ENCODE data around the gene PHKB.

Gene PHKB

GRCh38 chr16:47568351-47568750 lies 107.2 kb downstream of the PHKB start:
- no peak for TF ChIP-seq POLR2AphosphoS5 (IDR thresholded peaks at IDR 0.05; ENCODE audit: low read depth, low read length)
- no peak for TF ChIP-seq REST (IDR thresholded peaks at IDR 0.05; ENCODE audit: insufficient read depth in 1 of 2, low read depth in 2 of 2, low read length in 2 of 2)
- TF ChIP-seq TAF1 (IDR thresholded peaks at IDR 0.05; ENCODE audit: borderline replicate concordance, insufficient read depth, low read length): no peak
- TF ChIP-seq FOXP2 (optimal IDR thresholded peaks at IDR 0.05; ENCODE audit: borderline replicate concordance, extremely low read depth, extremely low read length, insufficient read depth): no peak

DNA sequence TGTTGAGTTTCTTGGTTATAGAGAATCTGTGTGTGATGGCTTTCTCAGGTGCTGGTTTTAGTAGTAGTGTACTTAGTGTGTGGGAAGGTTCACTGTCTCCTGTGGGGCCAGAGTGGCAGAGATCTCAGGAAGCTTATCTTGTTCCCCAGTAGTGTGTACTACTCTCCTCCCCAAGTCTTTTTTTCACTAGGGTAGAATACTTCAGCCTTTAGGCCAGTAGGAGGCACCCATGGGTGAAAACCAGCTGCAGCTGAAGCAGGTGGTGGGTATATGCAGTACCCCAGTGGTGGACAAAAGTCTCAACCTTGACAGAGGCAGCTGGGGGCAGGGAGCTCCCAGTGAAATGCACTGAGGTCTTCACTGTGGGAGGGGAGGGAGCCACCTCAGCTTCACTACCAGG lies 109.9 kb downstream of the PHKB start:
- TF ChIP-seq TAF1 (IDR thresholded peaks at IDR 0.05; ENCODE audit: borderline replicate concordance, insufficient read depth, low read length) (no peak), SIN3A (IDR thresholded peaks at IDR 0.05; ENCODE audit: borderline replicate concordance, insufficient read depth, low read length) (no peak), POLR2AphosphoS5 (IDR thresholded peaks at IDR 0.05; ENCODE audit: low read depth, low read length) (no peak), FOXP2 (optimal IDR thresholded peaks at IDR 0.05; ENCODE audit: borderline replicate concordance, extremely low read depth, extremely low read length, insufficient read depth) (no peak), REST (IDR thresholded peaks at IDR 0.05; ENCODE audit: insufficient read depth in 1 of 2, low read depth in 2 of 2, low read length in 2 of 2) (no peak)

DNA sequence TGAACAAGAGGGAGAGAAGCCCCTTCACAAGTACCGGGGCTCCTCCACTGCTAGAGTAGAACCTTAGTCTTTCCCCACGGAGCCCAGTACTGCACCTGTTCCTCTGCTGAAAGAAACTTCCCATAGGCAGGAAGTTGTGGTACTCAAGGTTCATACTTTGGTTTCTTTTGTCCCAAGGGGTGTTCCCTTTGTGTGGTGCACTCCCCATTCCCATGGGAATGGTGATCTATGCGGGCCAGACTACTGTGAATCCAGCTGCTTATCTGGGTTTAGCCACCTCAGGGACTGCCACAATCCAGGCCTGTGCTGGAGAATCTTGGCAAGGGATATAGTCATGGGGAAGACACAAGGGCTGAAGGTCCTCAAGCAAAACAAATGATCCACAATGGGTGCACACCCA lies 110.6 kb downstream of the PHKB start:
- no peak for TF ChIP-seq POLR2AphosphoS5 (IDR thresholded peaks at IDR 0.05; ENCODE audit: low read depth, low read length)
- no peak for TF ChIP-seq TAF1 (IDR thresholded peaks at IDR 0.05; ENCODE audit: borderline replicate concordance, insufficient read depth, low read length)
- TF ChIP-seq REST (IDR thresholded peaks at IDR 0.05; ENCODE audit: insufficient read depth in 1 of 2, low read depth in 2 of 2, low read length in 2 of 2): no peak
- no peak for TF ChIP-seq SIN3A (IDR thresholded peaks at IDR 0.05; ENCODE audit: borderline replicate concordance, insufficient read depth, low read length)
- TF ChIP-seq FOXP2 (optimal IDR thresholded peaks at IDR 0.05; ENCODE audit: borderline replicate concordance, extremely low read depth, extremely low read length, insufficient read depth): no peak

GRCh38 chr16:47574091-47575054 lies 113.2 kb downstream of the PHKB start:
- TF ChIP-seq TAF1 (IDR thresholded peaks at IDR 0.05; ENCODE audit: borderline replicate concordance, insufficient read depth, low read length) (no peak), POLR2AphosphoS5 (IDR thresholded peaks at IDR 0.05; ENCODE audit: low read depth, low read length) (no peak), SIN3A (IDR thresholded peaks at IDR 0.05; ENCODE audit: borderline replicate concordance, insufficient read depth, low read length) (no peak), FOXP2 (optimal IDR thresholded peaks at IDR 0.05; ENCODE audit: borderline replicate concordance, extremely low read depth, extremely low read length, insufficient read depth) (no peak), REST (IDR thresholded peaks at IDR 0.05; ENCODE audit: insufficient read depth in 1 of 2, low read depth in 2 of 2, low read length in 2 of 2) (no peak)

All from PFSK-1 (cell line).